ENCODE results near the gene IGFBP6. TPM values are rescaled to one million over a fixed set of nuclear protein-coding genes. Genes with fewer than 3 reads are reported as not detected.

IGFBP6 gene
- total RNA-seq, 1 donor from 2014 or later, result 20.8 TPM

GRCh38 chr12:53076461-53076860 is 21.0 kb upstream of the IGFBP6 start:
- no peaks in the 10 kb centered on the region for H3K9me3 ChIP-seq (ENCODE audit: insufficient read depth, low read depth, low read length)
- no peak overlapping the region for H3K4me3 Mint-ChIP-seq (ENCODE audit: unreplicated experiment)
- H3K4me2 ChIP-seq (ENCODE audit: low read length), result no peak overlapping the region
- peaks cover 20% of the 10 kb centered on the region for H3K4me1 Mint-ChIP-seq (ENCODE audit: low read depth, unreplicated experiment)
- H2AFZ ChIP-seq (ENCODE audit: low read depth, low read length), result no peak overlapping the region
- no peaks in the 10 kb centered on the region for H4K20me1 ChIP-seq (ENCODE audit: insufficient read depth, low read length)
- no peaks in the 10 kb centered on the region for H3K27me3 ChIP-seq (ENCODE audit: insufficient read depth, low read length)
- H3K4me1 ChIP-seq (ENCODE audit: insufficient read depth, low read length), result peaks cover 33% of the 10 kb centered on the region
- no peaks in the 10 kb centered on the region for H3K27me3 Mint-ChIP-seq (ENCODE audit: low read depth, unreplicated experiment)
- H3K9me3 Mint-ChIP-seq (ENCODE audit: unreplicated experiment), result no peaks in the 10 kb centered on the region
- no peak overlapping the region for H3K9ac ChIP-seq (ENCODE audit: low read length)
- FAIRE-seq, result no peak
- TF ChIP-seq EZH2 (IDR thresholded peaks at IDR 0.05; ENCODE audit: insufficient read depth, low read length) (no peak), CTCF (IDR thresholded peaks at IDR 0.05; ENCODE audit: insufficient read depth, low read depth, low read length) (no peak)
- H3K27ac ChIP-seq (ENCODE audit: low read depth, low read length), result no peak overlapping the region
- peaks cover 36% of the 10 kb centered on the region for H3K36me3 Mint-ChIP-seq (ENCODE audit: low read depth, unreplicated experiment)
- no peak overlapping the region for H3K27ac Mint-ChIP-seq (ENCODE audit: unreplicated experiment)
- H3K36me3 ChIP-seq (ENCODE audit: insufficient read depth, low read length), result peaks cover 26% of the 10 kb centered on the region
- H3K4me3 ChIP-seq (ENCODE audit: insufficient read depth, low read depth, low read length), result no peak overlapping the region
- peaks cover 21% of the 10 kb centered on the region for H3K79me2 ChIP-seq (ENCODE audit: insufficient read depth, low read length)
- DNase-seq (ENCODE audit: low read depth), result no peak

GRCh38 chr12:53077030-53077429 is 20.4 kb upstream of the IGFBP6 start:
- Histone ChIP-seq H3K27ac (ENCODE audit: low read depth, low read length) (no peak overlapping the region), H3K4me2 (ENCODE audit: low read length) (no peak overlapping the region), H3K36me3 (ENCODE audit: insufficient read depth, low read length) (peaks cover 26% of the 10 kb centered on the region), H4K20me1 (ENCODE audit: insufficient read depth, low read length) (no peaks in the 10 kb centered on the region), H3K9ac (ENCODE audit: low read length) (no peak overlapping the region), H3K27me3 (ENCODE audit: insufficient read depth, low read length) (no peaks in the 10 kb centered on the region), H3K4me3 (ENCODE audit: insufficient read depth, low read depth, low read length) (no peak overlapping the region), H2AFZ (ENCODE audit: low read depth, low read length) (no peak overlapping the region), H3K79me2 (ENCODE audit: insufficient read depth, low read length) (peaks cover 21% of the 10 kb centered on the region), H3K4me1 (ENCODE audit: insufficient read depth, low read length) (peaks cover 27% of the 10 kb centered on the region), H3K9me3 (ENCODE audit: insufficient read depth, low read depth, low read length) (no peaks in the 10 kb centered on the region)
- no peak for FAIRE-seq
- peaks cover 18% of the 10 kb centered on the region for H3K4me1 Mint-ChIP-seq (ENCODE audit: low read depth, unreplicated experiment)
- peaks cover 33% of the 10 kb centered on the region for H3K36me3 Mint-ChIP-seq (ENCODE audit: low read depth, unreplicated experiment)
- H3K4me3 Mint-ChIP-seq (ENCODE audit: unreplicated experiment), result peak overlapping the region; percentile 68
- no peaks in the 10 kb centered on the region for H3K9me3 Mint-ChIP-seq (ENCODE audit: unreplicated experiment)
- TF ChIP-seq EZH2 (IDR thresholded peaks at IDR 0.05; ENCODE audit: insufficient read depth, low read length) (no peak), CTCF (IDR thresholded peaks at IDR 0.05; ENCODE audit: insufficient read depth, low read depth, low read length) (no peak)
- no peaks in the 10 kb centered on the region for H3K27me3 Mint-ChIP-seq (ENCODE audit: low read depth, unreplicated experiment)
- H3K27ac Mint-ChIP-seq (ENCODE audit: unreplicated experiment), result no peak overlapping the region
- DNase-seq (ENCODE audit: low read depth), result no peak

GRCh38 chr12:53078425-53079225 is 18.8 kb upstream of the IGFBP6 start:
- Histone ChIP-seq H3K79me2 (ENCODE audit: insufficient read depth, low read length) (peaks cover 21% of the 10 kb centered on the region), H3K4me2 (ENCODE audit: low read length) (peak overlapping the region; percentile 92), H3K9ac (ENCODE audit: low read length) (peak overlapping the region; percentile 86), H4K20me1 (ENCODE audit: insufficient read depth, low read length) (no peaks in the 10 kb centered on the region), H3K4me3 (ENCODE audit: insufficient read depth, low read depth, low read length) (peak overlapping the region; percentile 67), H3K27me3 (ENCODE audit: insufficient read depth, low read length) (no peaks in the 10 kb centered on the region), H3K36me3 (ENCODE audit: insufficient read depth, low read length) (peaks cover 26% of the 10 kb centered on the region), H3K9me3 (ENCODE audit: insufficient read depth, low read depth, low read length) (no peaks in the 10 kb centered on the region), H3K27ac (ENCODE audit: low read depth, low read length) (peak overlapping the region; percentile 26), H2AFZ (ENCODE audit: low read depth, low read length) (peak overlapping the region; percentile 11), H3K4me1 (ENCODE audit: insufficient read depth, low read length) (peaks cover 22% of the 10 kb centered on the region)
- no peak for TF ChIP-seq CTCF (IDR thresholded peaks at IDR 0.05; ENCODE audit: insufficient read depth, low read depth, low read length)
- no peak for TF ChIP-seq EZH2 (IDR thresholded peaks at IDR 0.05; ENCODE audit: insufficient read depth, low read length)
- DNase-seq (ENCODE audit: low read depth), result no peak
- no peak for FAIRE-seq
- Mint-ChIP-seq H3K27me3 (ENCODE audit: low read depth, unreplicated experiment) (no peaks in the 10 kb centered on the region), H3K27ac (ENCODE audit: unreplicated experiment) (no peak overlapping the region), H3K4me3 (ENCODE audit: unreplicated experiment) (peak overlapping the region; percentile 87), H3K9me3 (ENCODE audit: unreplicated experiment) (no peaks in the 10 kb centered on the region), H3K4me1 (ENCODE audit: low read depth, unreplicated experiment) (peaks cover 14% of the 10 kb centered on the region), H3K36me3 (ENCODE audit: low read depth, unreplicated experiment) (peaks cover 24% of the 10 kb centered on the region)

Data from astrocyte (in vitro differentiated cells and primary cell).